ENCODE data around the gene LCA5. TPM values are rescaled to one million over a fixed set of nuclear protein-coding genes. Genes with fewer than 3 reads are reported as not detected.

LCA5 gene
- total and polyA plus RNA-seq, 2 experiments from 2014 or later = 2.4 to 5.6 TPM

DNA sequence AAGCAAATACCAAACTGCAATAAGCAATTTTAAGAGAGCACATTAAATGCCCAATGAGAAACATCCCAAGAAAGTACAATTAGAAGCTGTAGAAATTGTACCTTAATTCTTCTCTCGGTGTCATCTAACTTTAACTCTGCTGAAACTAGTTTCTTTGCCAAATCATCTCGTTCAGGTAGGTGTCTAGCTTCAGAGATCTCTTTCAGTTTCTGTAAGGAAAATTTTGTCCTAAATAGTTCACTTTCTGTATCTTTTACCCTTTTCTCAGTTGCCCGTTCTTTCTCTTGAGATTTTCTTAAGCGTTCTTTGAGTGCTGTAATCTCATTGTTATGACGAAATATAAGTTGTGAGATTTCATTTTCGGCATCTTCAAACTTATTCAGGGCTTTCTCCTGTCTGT is 24.1 kb downstream of the LCA5 start:
- H3K27ac ChIP-seq = no peak overlapping the region
- H2AFZ ChIP-seq = no peak overlapping the region
- no peaks in the 10 kb centered on the region for H3K9me3 ChIP-seq (ENCODE audit: low read depth)
- TF ChIP-seq, protein P1, sequence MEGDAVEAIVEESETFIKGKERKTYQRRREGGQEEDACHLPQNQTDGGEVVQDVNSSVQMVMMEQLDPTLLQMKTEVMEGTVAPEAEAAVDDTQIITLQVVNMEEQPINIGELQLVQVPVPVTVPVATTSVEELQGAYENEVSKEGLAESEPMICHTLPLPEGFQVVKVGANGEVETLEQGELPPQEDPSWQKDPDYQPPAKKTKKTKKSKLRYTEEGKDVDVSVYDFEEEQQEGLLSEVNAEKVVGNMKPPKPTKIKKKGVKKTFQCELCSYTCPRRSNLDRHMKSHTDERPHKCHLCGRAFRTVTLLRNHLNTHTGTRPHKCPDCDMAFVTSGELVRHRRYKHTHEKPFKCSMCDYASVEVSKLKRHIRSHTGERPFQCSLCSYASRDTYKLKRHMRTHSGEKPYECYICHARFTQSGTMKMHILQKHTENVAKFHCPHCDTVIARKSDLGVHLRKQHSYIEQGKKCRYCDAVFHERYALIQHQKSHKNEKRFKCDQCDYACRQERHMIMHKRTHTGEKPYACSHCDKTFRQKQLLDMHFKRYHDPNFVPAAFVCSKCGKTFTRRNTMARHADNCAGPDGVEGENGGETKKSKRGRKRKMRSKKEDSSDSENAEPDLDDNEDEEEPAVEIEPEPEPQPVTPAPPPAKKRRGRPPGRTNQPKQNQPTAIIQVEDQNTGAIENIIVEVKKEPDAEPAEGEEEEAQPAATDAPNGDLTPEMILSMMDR (IDR thresholded peaks at IDR 0.05; ENCODE audit: poor library complexity) = no peak
- TF ChIP-seq EZH2phosphoT487 (IDR thresholded peaks at IDR 0.05; ENCODE audit: low read depth, severe bottlenecking, unreplicated experiment) (no peak), EZH2 (IDR thresholded peaks at IDR 0.05; ENCODE audit: borderline replicate concordance) (no peak)
- no peaks in the 10 kb centered on the region for H3K79me2 ChIP-seq
- no peaks in the 10 kb centered on the region for H3K4me1 ChIP-seq (ENCODE audit: insufficient read depth)
- 88% methylated on average over 6 of the region's 6 CpGs for WGBS (ENCODE audit: low lambda C conversion rate, missing lambda C conversion rate)
- peak overlapping the region; percentile 41 for H3K4me2 ChIP-seq
- no peaks in the 10 kb centered on the region for H3K27me3 ChIP-seq
- H3K36me3 ChIP-seq (replicated peaks; ENCODE audit: insufficient read depth, low read depth) = no peaks in the 10 kb centered on the region
- no peaks in the 10 kb centered on the region for H4K20me1 ChIP-seq (ENCODE audit: insufficient read depth, poor library complexity, severe bottlenecking)
- H3K9me2 ChIP-seq (replicated peaks; ENCODE audit: insufficient read depth) = no peaks in the 10 kb centered on the region
- DNase-seq (ENCODE audit: low spot score) = no peak
- H3K4me3 ChIP-seq = no peak overlapping the region

DNA sequence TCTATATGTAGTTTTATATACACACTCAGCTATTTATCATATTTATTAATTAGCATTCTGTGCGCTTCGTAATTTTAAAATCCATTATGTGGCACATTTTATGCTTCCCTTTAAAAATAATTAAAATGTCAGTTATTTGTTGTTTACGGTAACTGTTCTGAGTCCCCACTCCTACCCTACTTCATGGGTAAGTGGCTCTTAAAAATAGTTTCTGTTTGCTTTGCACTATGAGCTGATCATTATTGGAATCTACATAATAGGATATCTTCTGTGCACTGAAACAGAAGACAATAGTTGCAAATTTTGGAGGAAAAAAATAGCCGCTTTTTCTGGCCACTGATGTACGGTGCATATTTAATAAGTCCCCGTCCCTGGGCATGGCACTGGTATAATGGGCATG is 25.2 kb downstream of the LCA5 start:
- 98% methylated on average over 6 of the region's 6 CpGs for WGBS (ENCODE audit: low lambda C conversion rate, missing lambda C conversion rate)
- TF ChIP-seq EZH2phosphoT487 (IDR thresholded peaks at IDR 0.05; ENCODE audit: low read depth, severe bottlenecking, unreplicated experiment) (no peak), EZH2 (IDR thresholded peaks at IDR 0.05; ENCODE audit: borderline replicate concordance) (no peak)
- TF ChIP-seq, protein P1 (IDR thresholded peaks at IDR 0.05; ENCODE audit: poor library complexity) = no peak

DNA sequence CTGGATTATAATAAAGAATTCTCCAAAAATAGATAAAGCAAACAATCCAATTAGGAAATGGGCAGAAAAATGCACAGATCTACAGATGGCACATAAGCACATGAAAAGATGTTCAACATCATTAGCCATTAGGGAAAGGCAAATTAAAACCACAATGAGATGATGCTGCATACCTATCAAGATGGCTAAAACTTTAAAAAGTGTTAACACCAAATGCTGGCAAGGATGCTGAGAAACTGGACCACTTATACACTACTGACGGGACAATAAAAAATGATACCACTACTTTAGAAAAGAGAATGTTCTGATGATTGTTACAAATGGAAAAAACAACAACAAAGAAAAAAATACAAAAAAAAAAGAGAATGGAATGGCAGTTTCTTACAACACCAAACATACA is 26.5 kb downstream of the LCA5 start:
- no peak for DNase-seq (ENCODE audit: low spot score)
- Histone ChIP-seq H3K79me2 (no peaks in the 10 kb centered on the region), H3K9me2 (replicated peaks; ENCODE audit: insufficient read depth) (no peaks in the 10 kb centered on the region), H2AFZ (no peak overlapping the region), H3K4me1 (ENCODE audit: insufficient read depth) (no peaks in the 10 kb centered on the region), H3K27ac (no peak overlapping the region), H3K9me3 (ENCODE audit: low read depth) (no peaks in the 10 kb centered on the region), H3K36me3 (replicated peaks; ENCODE audit: insufficient read depth, low read depth) (no peaks in the 10 kb centered on the region), H3K4me3 (no peak overlapping the region), H3K27me3 (no peaks in the 10 kb centered on the region), H4K20me1 (ENCODE audit: insufficient read depth, poor library complexity, severe bottlenecking) (no peaks in the 10 kb centered on the region), H3K4me2 (no peak overlapping the region)
- 94% methylated on average over 1 of the region's 1 CpG for WGBS (ENCODE audit: low lambda C conversion rate, missing lambda C conversion rate)
- TF ChIP-seq EZH2phosphoT487 (IDR thresholded peaks at IDR 0.05; ENCODE audit: low read depth, severe bottlenecking, unreplicated experiment) (no peak), EZH2 (IDR thresholded peaks at IDR 0.05; ENCODE audit: borderline replicate concordance) (no peak)
- TF ChIP-seq, protein P1 (IDR thresholded peaks at IDR 0.05; ENCODE audit: poor library complexity) = no peak

More for the DNA sequence above, 25.2 kb downstream of the LCA5 start:
- H4K20me1 ChIP-seq (ENCODE audit: insufficient read depth, poor library complexity, severe bottlenecking) = no peaks in the 10 kb centered on the region
- no peaks in the 10 kb centered on the region for H3K4me1 ChIP-seq (ENCODE audit: insufficient read depth)
- no peaks in the 10 kb centered on the region for H3K79me2 ChIP-seq
- no peak overlapping the region for H3K4me3 ChIP-seq
- H2AFZ ChIP-seq = no peak overlapping the region
- H3K27ac ChIP-seq = no peak overlapping the region
- H3K4me2 ChIP-seq = no peak overlapping the region
- H3K9me2 ChIP-seq (replicated peaks; ENCODE audit: insufficient read depth) = no peaks in the 10 kb centered on the region
- no peaks in the 10 kb centered on the region for H3K27me3 ChIP-seq
- no peaks in the 10 kb centered on the region for H3K9me3 ChIP-seq (ENCODE audit: low read depth)
- DNase-seq (ENCODE audit: low spot score) = no peak
- H3K36me3 ChIP-seq (replicated peaks; ENCODE audit: insufficient read depth, low read depth) = no peaks in the 10 kb centered on the region

DNA sequence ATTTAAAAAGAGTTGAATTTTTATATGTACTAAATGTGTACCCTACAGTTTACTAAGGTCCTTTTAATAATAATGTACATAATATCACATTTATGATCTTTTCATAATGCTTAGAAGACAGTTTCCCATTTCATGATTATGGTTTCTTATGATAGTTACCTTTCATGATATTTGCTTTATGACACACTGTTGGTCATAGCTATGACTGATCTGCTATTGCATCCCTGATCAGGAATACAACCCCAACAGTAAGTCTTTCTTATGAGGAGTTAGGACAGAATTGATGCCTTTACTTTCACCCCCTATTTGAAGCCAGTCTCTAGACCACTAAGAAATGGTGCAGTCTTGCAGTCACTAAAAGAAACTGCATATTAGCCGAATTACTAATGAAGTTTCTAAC is 31.0 kb downstream of the LCA5 start:
- Histone ChIP-seq H3K4me1 (ENCODE audit: insufficient read depth) (no peaks in the 10 kb centered on the region), H4K20me1 (ENCODE audit: insufficient read depth, poor library complexity, severe bottlenecking) (no peaks in the 10 kb centered on the region), H3K4me3 (no peak overlapping the region), H2AFZ (no peak overlapping the region), H3K4me2 (no peak overlapping the region), H3K27ac (no peak overlapping the region), H3K36me3 (replicated peaks; ENCODE audit: insufficient read depth, low read depth) (no peaks in the 10 kb centered on the region), H3K27me3 (no peaks in the 10 kb centered on the region), H3K79me2 (no peaks in the 10 kb centered on the region), H3K9me3 (ENCODE audit: low read depth) (no peaks in the 10 kb centered on the region), H3K9me2 (replicated peaks; ENCODE audit: insufficient read depth) (no peaks in the 10 kb centered on the region)
- no peak for TF ChIP-seq EZH2phosphoT487 (IDR thresholded peaks at IDR 0.05; ENCODE audit: low read depth, severe bottlenecking, unreplicated experiment)
- TF ChIP-seq EZH2 (IDR thresholded peaks at IDR 0.05; ENCODE audit: borderline replicate concordance) = no peak
- TF ChIP-seq, protein P1 (IDR thresholded peaks at IDR 0.05; ENCODE audit: poor library complexity) = no peak
- 100% methylated on average over 1 of the region's 1 CpG for WGBS (ENCODE audit: low lambda C conversion rate, missing lambda C conversion rate)
- DNase-seq (ENCODE audit: low spot score) = no peak
